Right atrium auricular region (tissue), 2 donors: ENCODE measurements around the gene SOCS6. TPM values are rescaled to one million over a fixed set of nuclear protein-coding genes. Genes with fewer than 3 reads are reported as not detected.

ENCODE experiments used
- DNase-seq: peaks from one replicate; pipeline ENCODE4 v3.0.0-alpha.2; 2019; ENCODE audit warnings: low spot score
- H3K27ac ChIP-seq, 2 donors: fragments of 200-600 bp; sonication (generic); 1 replicate in 1 of 2; 2 replicates in 1 of 2; pipeline ENCODE4 v1.5.1; 2016 to 2019
- H3K27me3 ChIP-seq, 2 donors: fragments of 200-600 bp; sonication (generic); one replicate each; pipeline versions ENCODE4 v1.5.1 to v1.6.0; 2017 to 2019
- H3K36me3 ChIP-seq: fragments of 200-600 bp; sonication (generic); one replicate; pipeline ENCODE4 v1.5.1; 2016
- H3K4me1 ChIP-seq, 2 donors: fragments of 200-600 bp; sonication (generic); one replicate each; pipeline versions ENCODE4 v1.5.1 to v1.6.0; 2017 to 2019
- H3K4me3 ChIP-seq, 2 donors: fragments of 200-600 bp; sonication (generic); 1 replicate in 1 of 2; 2 replicates in 1 of 2; pipeline ENCODE4 v1.5.1; 2017 to 2019; ENCODE audit warnings: mild to moderate bottlenecking in 1 of 2, moderate library complexity in 1 of 2
- H3K9me3 ChIP-seq, 2 donors: fragments of 200-600 bp; sonication (generic); one replicate each; pipeline ENCODE4 v1.5.1; 2019
- total RNA-seq, 2 donors: library from RNA; depleted of rRNA; stranded (reverse); fragments of >200 nt; gene quantifications; one replicate each; pipeline ENCODE4 v1.1.0, GENCODE V29; 2016
- TF ChIP-seq, protein P1 (sequence below), 2 donors: fragments of 200-600 bp; sonication (generic); IDR thresholded peaks; one replicate each; pipeline ENCODE4 v1.5.1; 2019; ENCODE audit warnings: antibody characterized with exemption in 2 of 2

Gene SOCS6
- total RNA-seq, 2 donors from 2014 or later: 16.2 to 18.7 TPM

DNA sequence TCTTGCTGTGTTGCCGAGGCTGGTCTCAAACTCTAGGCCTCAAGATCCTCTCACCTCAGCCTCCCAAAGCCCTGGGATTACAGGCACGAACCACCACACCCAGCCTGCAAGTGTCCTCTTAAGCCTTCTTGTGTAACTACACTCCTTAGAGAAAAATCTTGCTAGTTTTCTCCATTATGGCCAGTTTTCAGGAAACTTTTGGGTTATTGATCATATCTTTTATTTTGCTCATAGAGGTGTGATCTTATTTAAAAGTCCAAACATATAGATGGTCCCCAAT, 2.4 kb downstream of the SOCS6 start:
- Histone ChIP-seq H3K27me3 (no peaks in the 10 kb centered on the region), H3K36me3 (no peaks in the 10 kb centered on the region), H3K4me1 (peaks cover 0 to 62% of the 10 kb centered on the region in 2 donors), H3K9me3 (no peaks in the 10 kb centered on the region), H3K27ac (peak overlapping the region; percentile 9 to 90), H3K4me3 (no peak overlapping the region)
- TF ChIP-seq, protein P1, sequence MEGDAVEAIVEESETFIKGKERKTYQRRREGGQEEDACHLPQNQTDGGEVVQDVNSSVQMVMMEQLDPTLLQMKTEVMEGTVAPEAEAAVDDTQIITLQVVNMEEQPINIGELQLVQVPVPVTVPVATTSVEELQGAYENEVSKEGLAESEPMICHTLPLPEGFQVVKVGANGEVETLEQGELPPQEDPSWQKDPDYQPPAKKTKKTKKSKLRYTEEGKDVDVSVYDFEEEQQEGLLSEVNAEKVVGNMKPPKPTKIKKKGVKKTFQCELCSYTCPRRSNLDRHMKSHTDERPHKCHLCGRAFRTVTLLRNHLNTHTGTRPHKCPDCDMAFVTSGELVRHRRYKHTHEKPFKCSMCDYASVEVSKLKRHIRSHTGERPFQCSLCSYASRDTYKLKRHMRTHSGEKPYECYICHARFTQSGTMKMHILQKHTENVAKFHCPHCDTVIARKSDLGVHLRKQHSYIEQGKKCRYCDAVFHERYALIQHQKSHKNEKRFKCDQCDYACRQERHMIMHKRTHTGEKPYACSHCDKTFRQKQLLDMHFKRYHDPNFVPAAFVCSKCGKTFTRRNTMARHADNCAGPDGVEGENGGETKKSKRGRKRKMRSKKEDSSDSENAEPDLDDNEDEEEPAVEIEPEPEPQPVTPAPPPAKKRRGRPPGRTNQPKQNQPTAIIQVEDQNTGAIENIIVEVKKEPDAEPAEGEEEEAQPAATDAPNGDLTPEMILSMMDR (IDR thresholded peaks at IDR 0.05): no peak
- DNase-seq: no peak

DNA sequence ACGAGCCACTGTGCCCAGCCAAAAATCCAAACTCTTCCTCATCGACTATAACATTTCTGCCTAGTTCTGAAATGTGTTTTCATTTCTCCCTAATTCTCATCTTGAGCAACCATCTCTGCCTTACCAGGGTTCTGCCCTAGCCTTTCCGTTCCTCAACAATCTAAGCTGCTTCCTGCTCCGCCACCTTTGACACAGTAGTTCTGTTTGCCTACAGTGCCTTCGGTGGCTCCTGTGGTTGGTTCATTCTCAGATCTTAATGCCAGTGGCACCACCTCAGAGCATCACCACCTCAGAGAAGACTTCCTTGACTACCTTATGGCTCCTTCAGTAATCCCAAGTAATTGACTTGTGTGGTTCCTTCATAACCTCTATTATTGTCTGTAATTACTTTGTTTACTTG, 3.8 kb downstream of the SOCS6 start:
- no peaks in the 10 kb centered on the region for H3K27me3 ChIP-seq
- no peaks in the 10 kb centered on the region for H3K36me3 ChIP-seq
- H3K27ac ChIP-seq: peak overlapping the region; percentile 62 to 90
- peaks cover 0 to 72% of the 10 kb centered on the region in 2 donors for H3K4me1 ChIP-seq
- H3K9me3 ChIP-seq: no peaks in the 10 kb centered on the region
- no peak overlapping the region for H3K4me3 ChIP-seq
- TF ChIP-seq, protein P1 (IDR thresholded peaks at IDR 0.05): no peak
- DNase-seq: no peak

DNA sequence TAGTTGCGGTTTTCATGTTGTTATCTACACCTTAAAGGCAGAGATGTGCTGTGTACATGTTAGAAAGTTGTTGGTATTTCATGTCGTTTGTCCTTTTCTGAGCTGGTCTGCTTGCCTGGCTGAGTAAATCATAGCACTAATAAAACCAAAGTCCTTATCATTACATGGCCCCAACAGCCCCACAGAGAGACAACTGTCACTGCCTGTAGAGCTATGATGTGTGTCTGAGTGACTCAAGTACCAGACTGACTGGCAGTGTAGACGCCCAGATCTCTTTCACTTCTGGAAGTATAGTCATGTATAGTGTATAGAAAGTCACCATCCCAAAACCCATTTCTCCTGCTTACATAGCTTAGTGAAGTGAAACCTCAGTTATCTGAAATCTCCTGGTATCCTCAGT, 4.3 kb downstream of the SOCS6 start:
- Histone ChIP-seq H3K36me3 (no peaks in the 10 kb centered on the region), H3K4me3 (no peak overlapping the region), H3K9me3 (no peaks in the 10 kb centered on the region), H3K27ac (peak overlapping the region in 1 of 2 donors; percentile 90), H3K27me3 (no peaks in the 10 kb centered on the region), H3K4me1 (peaks cover 0 to 75% of the 10 kb centered on the region in 2 donors)
- TF ChIP-seq, protein P1 (IDR thresholded peaks at IDR 0.05): no peak
- DNase-seq: no peak

DNA sequence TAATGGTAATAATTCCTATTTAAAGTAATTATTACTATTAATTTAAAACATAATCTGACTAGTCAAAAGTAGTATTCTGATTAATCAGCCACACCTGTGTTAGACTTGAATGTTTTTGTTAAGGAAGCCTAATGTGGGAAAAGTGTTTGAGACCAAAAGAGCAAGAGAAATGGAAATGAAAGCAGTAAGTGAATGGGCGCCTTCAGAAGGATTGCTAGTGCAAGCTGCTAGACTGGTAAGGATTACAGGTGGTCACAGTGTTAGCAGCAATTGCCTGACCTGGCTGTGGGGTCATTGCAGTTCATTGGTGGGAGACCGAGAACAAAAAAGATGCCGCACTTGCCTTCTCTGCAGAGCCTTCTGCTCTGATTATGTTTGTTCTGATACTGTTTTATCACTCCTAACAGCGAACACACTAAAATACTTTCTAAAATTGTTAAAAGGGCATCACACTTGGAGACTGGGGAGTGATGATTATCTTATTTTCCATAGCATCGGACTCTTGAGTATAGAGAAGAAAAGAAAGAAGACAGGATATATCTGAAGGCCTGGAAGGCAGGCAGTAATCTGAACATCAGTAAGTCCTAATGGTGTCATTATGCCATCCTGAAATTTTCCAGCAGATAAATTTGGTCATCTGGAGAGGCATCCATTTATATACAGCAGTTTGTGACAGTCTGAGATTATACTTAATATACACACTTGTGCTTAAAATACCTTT, 5.8 kb downstream of the SOCS6 start:
- Histone ChIP-seq H3K4me3 (no peak overlapping the region), H3K27me3 (no peaks in the 10 kb centered on the region), H3K36me3 (no peaks in the 10 kb centered on the region), H3K27ac (peak overlapping the region in 1 of 2 donors; percentile 90), H3K9me3 (no peaks in the 10 kb centered on the region), H3K4me1 (peaks cover 0 to 85% of the 10 kb centered on the region in 2 donors)
- no peak for DNase-seq
- TF ChIP-seq, protein P1 (IDR thresholded peaks at IDR 0.05): no peak

DNA sequence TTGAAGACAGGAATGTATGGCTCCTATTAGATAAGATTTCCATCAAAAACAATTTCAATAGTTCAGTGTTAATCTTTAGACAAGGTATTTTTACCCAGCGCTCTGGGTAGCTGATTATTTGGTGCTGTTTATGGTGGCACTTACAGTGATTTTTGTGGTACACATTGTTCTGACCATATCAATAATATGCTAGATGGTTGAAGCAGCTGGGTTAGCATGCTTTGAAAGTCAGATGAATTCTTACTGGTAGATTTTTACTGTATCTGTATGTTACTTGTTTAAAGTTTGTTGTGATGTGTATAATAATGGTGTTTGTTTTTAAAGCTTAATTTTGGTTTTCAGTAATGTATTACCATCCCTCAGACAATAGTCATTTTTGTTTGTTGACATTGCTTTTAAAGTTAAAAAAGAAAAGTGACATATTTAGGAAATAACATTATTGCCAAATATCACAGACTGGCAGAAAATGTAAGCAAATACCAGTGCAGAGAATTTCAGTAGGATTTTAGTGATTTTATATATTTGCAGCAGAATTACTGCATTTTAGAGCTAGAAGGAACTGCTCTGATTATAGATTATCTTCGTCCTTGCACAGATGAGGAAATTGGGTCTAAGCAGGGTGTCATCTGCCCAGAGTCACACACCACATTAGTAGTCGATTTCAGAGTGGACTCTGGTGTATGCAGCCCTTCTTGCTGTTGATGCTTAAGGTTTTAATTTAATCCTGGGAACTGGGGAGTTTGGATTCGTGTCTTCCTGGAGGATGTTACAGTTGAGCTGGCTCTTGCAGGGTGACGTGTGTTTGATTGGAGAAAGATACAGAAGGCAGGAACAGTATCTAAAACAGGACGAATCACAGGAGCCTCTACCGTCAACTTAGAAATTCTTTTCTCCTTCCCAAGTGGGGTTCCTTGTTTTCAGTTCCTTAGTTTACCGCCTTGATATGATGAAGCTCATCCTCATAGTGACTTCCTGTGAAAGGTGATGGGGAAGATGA, 6.6 kb downstream of the SOCS6 start:
- TF ChIP-seq, protein P1 (IDR thresholded peaks at IDR 0.05): no peak
- no peaks in the 10 kb centered on the region for H3K36me3 ChIP-seq
- no peak for DNase-seq
- no peaks in the 10 kb centered on the region for H3K9me3 ChIP-seq
- no peaks in the 10 kb centered on the region for H3K27me3 ChIP-seq
- no peak overlapping the region for H3K4me3 ChIP-seq
- H3K4me1 ChIP-seq: peaks cover 0 to 82% of the 10 kb centered on the region in 2 donors
- H3K27ac ChIP-seq: peak overlapping the region; percentile 37 to 90
